ENCODE measurements around the gene RAN. TPM values are rescaled to one million over a fixed set of nuclear protein-coding genes. Genes with fewer than 3 reads are reported as not detected.
A peak's percentile ranks its signal among the peaks of the same experiment; 100 is the strongest.

The RAN gene
- total and polyA plus RNA-seq, 4 donors, result 210 to 505 (median 354) TPM

DNA sequence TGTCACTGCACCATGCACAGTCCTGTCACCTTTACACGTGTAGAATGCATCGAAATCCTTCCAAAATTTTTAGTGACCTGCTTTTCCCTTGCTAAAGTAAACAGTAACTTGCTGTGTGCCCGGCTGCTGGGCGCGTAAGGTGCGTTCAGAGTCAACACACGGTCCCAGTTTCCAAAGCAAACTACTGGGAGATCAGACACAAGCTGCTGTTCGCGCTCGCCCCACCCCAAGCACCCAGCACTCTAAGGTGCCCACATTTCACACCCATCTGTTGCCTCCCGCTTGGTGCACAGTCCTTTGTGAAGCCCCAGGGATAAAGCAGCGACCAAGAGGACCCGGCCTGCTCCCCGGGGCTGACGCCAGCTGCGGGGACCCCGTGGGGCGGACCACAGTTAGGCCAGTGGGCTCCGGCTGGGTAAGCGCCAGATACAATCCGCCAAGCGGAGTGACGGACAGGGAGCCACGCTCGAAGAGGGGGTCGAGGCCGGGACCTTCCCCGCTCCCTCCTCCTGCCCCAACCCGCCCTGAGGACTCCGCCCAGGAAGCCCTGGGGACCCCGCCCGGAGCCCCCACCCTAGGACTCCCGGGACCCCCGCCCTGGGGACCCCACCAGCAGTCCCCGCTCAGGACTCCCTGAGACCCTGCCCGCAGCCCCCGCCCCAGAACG lies 33.4 kb upstream of the RAN start:
- Histone ChIP-seq H3K9ac (ENCODE audit: insufficient read depth in 1 of 2, low read length in 2 of 2) (peak overlapping the region; percentile 11 to 54), H3K4me1 (ENCODE audit: control insufficient read depth in 5 of 5, insufficient read depth in 5 of 5, low read length in 5 of 5) (peaks cover 0 to 11% (median 0%) of the 10 kb centered on the region in 5 donors), H3K4me3 (peak overlapping the region; percentile 23), H3K36me3 (ENCODE audit: control insufficient read depth in 4 of 4, insufficient read depth in 4 of 4, low read length in 4 of 4) (peaks cover 0 to 2% (median 0%) of the 10 kb centered on the region in 4 donors), H3K9me3 (ENCODE audit: control insufficient read depth in 4 of 4, insufficient read depth in 3 of 4, low read length in 3 of 4) (no peaks in the 10 kb centered on the region), H3K27ac (ENCODE audit: low read depth in 1 of 2, low read length in 1 of 2) (peak overlapping the region in 1 of 2 donors; percentile 35), H3K27me3 (ENCODE audit: control insufficient read depth in 3 of 3, insufficient read depth in 3 of 3, low read length in 2 of 3) (no peaks in the 10 kb centered on the region)
- 6 to 14% methylated on average over 33 to 38 of the region's 38 CpGs for WGBS, 2 donors
- TF ChIP-seq, protein P1, sequence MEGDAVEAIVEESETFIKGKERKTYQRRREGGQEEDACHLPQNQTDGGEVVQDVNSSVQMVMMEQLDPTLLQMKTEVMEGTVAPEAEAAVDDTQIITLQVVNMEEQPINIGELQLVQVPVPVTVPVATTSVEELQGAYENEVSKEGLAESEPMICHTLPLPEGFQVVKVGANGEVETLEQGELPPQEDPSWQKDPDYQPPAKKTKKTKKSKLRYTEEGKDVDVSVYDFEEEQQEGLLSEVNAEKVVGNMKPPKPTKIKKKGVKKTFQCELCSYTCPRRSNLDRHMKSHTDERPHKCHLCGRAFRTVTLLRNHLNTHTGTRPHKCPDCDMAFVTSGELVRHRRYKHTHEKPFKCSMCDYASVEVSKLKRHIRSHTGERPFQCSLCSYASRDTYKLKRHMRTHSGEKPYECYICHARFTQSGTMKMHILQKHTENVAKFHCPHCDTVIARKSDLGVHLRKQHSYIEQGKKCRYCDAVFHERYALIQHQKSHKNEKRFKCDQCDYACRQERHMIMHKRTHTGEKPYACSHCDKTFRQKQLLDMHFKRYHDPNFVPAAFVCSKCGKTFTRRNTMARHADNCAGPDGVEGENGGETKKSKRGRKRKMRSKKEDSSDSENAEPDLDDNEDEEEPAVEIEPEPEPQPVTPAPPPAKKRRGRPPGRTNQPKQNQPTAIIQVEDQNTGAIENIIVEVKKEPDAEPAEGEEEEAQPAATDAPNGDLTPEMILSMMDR (IDR thresholded peaks at IDR 0.05; ENCODE audit: control extremely low read depth, extremely low read depth), result no peak
- ATAC-seq (ENCODE audit: insufficient read depth, low FRiP score), result peak; percentile 28
- peak; percentile 25 to 50 (median 40) for DNase-seq

GRCh38 chr12:130838951-130839769 lies 32.7 kb upstream of the RAN start, which contains the start of gene STX2:
Gene STX2, minus strand, starts transcription at chr12:130839250. Its CDS starts 151 bp downstream, at chr12:130839099.
- peaks cover 0 to 11% (median 0%) of the 10 kb centered on the region in 5 donors for H3K4me1 ChIP-seq (ENCODE audit: control insufficient read depth in 5 of 5, insufficient read depth in 5 of 5, low read length in 5 of 5)
- TF ChIP-seq, protein P1 (IDR thresholded peaks at IDR 0.05; ENCODE audit: control extremely low read depth, extremely low read depth), result no peak
- peak within 1 kb of the TSS; percentile 62 to 78 for H3K27ac ChIP-seq (ENCODE audit: low read depth in 1 of 2, low read length in 1 of 2)
- H3K36me3 ChIP-seq (ENCODE audit: control insufficient read depth in 4 of 4, insufficient read depth in 4 of 4, low read length in 4 of 4), result no peaks in the 10 kb centered on the region
- H3K9me3 ChIP-seq (ENCODE audit: control insufficient read depth in 4 of 4, insufficient read depth in 3 of 4, low read length in 3 of 4), result no peaks in the 10 kb centered on the region
- WGBS, 2 donors, result 1% methylated on average over 58 to 79 of the region's 79 CpGs
- H3K27me3 ChIP-seq (ENCODE audit: control insufficient read depth in 3 of 3, insufficient read depth in 3 of 3, low read length in 2 of 3), result no peaks in the 10 kb centered on the region
- peak within 1 kb of the TSS; percentile 64 for H3K4me3 ChIP-seq
- ATAC-seq (ENCODE audit: insufficient read depth, low FRiP score) (peak; percentile 95), DNase-seq (peak; percentile 88 to 93 (median 91))
- peak within 1 kb of the TSS; percentile 11 to 54 for H3K9ac ChIP-seq (ENCODE audit: insufficient read depth in 1 of 2, low read length in 2 of 2)

GRCh38 chr12:130839770-130840404 lies 32.0 kb upstream of the RAN start:
- DNase-seq (no peak), ATAC-seq (ENCODE audit: insufficient read depth, low FRiP score) (no peak)
- Histone ChIP-seq H3K9ac (ENCODE audit: insufficient read depth in 1 of 2, low read length in 2 of 2) (peak overlapping the region in 1 of 2 donors; percentile 14), H3K36me3 (ENCODE audit: control insufficient read depth in 4 of 4, insufficient read depth in 4 of 4, low read length in 4 of 4) (no peaks in the 10 kb centered on the region), H3K27me3 (ENCODE audit: control insufficient read depth in 3 of 3, insufficient read depth in 3 of 3, low read length in 2 of 3) (no peaks in the 10 kb centered on the region), H3K4me3 (no peak overlapping the region), H3K27ac (ENCODE audit: low read depth in 1 of 2, low read length in 1 of 2) (no peak overlapping the region), H3K9me3 (ENCODE audit: control insufficient read depth in 4 of 4, insufficient read depth in 3 of 4, low read length in 3 of 4) (no peaks in the 10 kb centered on the region), H3K4me1 (ENCODE audit: control insufficient read depth in 5 of 5, insufficient read depth in 5 of 5, low read length in 5 of 5) (peaks cover 0 to 11% (median 0%) of the 10 kb centered on the region in 5 donors)
- TF ChIP-seq, protein P1 (IDR thresholded peaks at IDR 0.05; ENCODE audit: control extremely low read depth, extremely low read depth), result no peak
- WGBS, 2 donors, result 71 to 75% methylated on average over 11 of the region's 11 CpGs
